Measurements from ENCODE around the gene TLK1. TPM values are rescaled to one million over a fixed set of nuclear protein-coding genes. Genes with fewer than 3 reads are reported as not detected.

The TLK1 gene
- total and polyA plus RNA-seq, 2 of the 4 experiments (the other 2 are of a cell fraction), result 7.3 to 12.5 TPM

- Histone ChIP-seq H2AK5ac (ENCODE audit: low read depth, low read length) (no peak overlapping the region), H2BK5ac (ENCODE audit: low read depth, low read length, poor library complexity, severe bottlenecking) (no peak overlapping the region), H3K27ac (ENCODE audit: insufficient read depth, low read length) (no peak overlapping the region), H3K56ac (ENCODE audit: extremely low read depth, insufficient read depth, low read length) (no peak overlapping the region), H3K18ac (ENCODE audit: low read depth, low read length) (no peak overlapping the region), H2BK15ac (ENCODE audit: low read depth, low read length) (no peak overlapping the region), H3K36me3 (ENCODE audit: control insufficient read depth, insufficient read depth, low read length) (no peaks in the 10 kb centered on the region), H3K9ac (ENCODE audit: low read depth, low read length) (no peak overlapping the region), H3K79me1 (ENCODE audit: low read depth in 1 of 2, low read length in 2 of 2) (no peaks in the 10 kb centered on the region), H3K23ac (ENCODE audit: low read depth, low read length) (no peak overlapping the region), H3K4me3 (ENCODE audit: insufficient read depth, low read depth, low read length) (no peak overlapping the region), H3K9me1 (ENCODE audit: insufficient read depth, low read length) (no peaks in the 10 kb centered on the region), H2BK120ac (ENCODE audit: low read depth, low read length) (no peak overlapping the region), H3K14ac (replicated peaks; ENCODE audit: low read depth, low read length) (no peak overlapping the region), H4K91ac (ENCODE audit: insufficient read depth, low read depth, low read length) (no peak overlapping the region), H2AFZ (replicated peaks; ENCODE audit: low read length, poor library complexity) (no peak overlapping the region), H3K27me3 (ENCODE audit: control insufficient read depth, insufficient read depth, low read length) (no peaks in the 10 kb centered on the region), H4K8ac (ENCODE audit: low read depth in 2 of 2, low read length in 2 of 2) (no peak overlapping the region), H2AK9ac (replicated peaks; ENCODE audit: low read depth, low read length, poor library complexity) (no peak overlapping the region), H3K9me3 (ENCODE audit: control insufficient read depth, insufficient read depth, low read length) (no peaks in the 10 kb centered on the region), H4K5ac (ENCODE audit: low read depth, low read length) (no peak overlapping the region), H3K4me2 (ENCODE audit: low read depth, low read length) (no peak overlapping the region), H3K4ac (ENCODE audit: low read depth, low read length) (no peak overlapping the region), H4K20me1 (ENCODE audit: insufficient read depth, low read length) (no peaks in the 10 kb centered on the region), H2BK20ac (ENCODE audit: low read depth, low read length) (no peak overlapping the region), H3K4me1 (ENCODE audit: control insufficient read depth, insufficient read depth, low read length) (no peaks in the 10 kb centered on the region)
- in situ Hi-C loops (cut with MboI; ENCODE audit: low sequenced_read_pairs), result no loop called here
- dilution Hi-C loops (cut with HindIII; ENCODE audit: low sequenced_read_pairs, unreplicated experiment), result no loop called here
- no peak for DNase-seq
- intact Hi-C loops (cut with micrococcal nuclease), result no loop called here
- TF ChIP-seq SMC3 (IDR thresholded peaks at IDR 0.05; ENCODE audit: low read depth, low read length) (no peak), MAZ (IDR thresholded peaks at IDR 0.05; ENCODE audit: borderline replicate concordance, low read depth, low read length) (no peak), MAFK (IDR thresholded peaks at IDR 0.05; ENCODE audit: low read depth, low read length) (no peak), BHLHE40 (IDR thresholded peaks at IDR 0.05; ENCODE audit: low read depth, low read length) (no peak), CTCF (conservative IDR thresholded peaks at IDR 0.05; ENCODE audit: low read depth, low read length) (no peak), FOS (IDR thresholded peaks at IDR 0.05; ENCODE audit: low read depth, low read length) (no peak), RCOR1 (IDR thresholded peaks at IDR 0.05; ENCODE audit: insufficient replicate concordance, low read length) (no peak), MXI1 (IDR thresholded peaks at IDR 0.05; ENCODE audit: borderline replicate concordance, low read depth, low read length) (no peak), CEBPB (IDR thresholded peaks at IDR 0.05; ENCODE audit: low read depth, low read length) (no peak), ELK1 (IDR thresholded peaks at IDR 0.05; ENCODE audit: borderline replicate concordance, low read depth, low read length) (no peak), RFX5 (IDR thresholded peaks at IDR 0.05; ENCODE audit: low read depth, low read length) (no peak), USF2 (IDR thresholded peaks at IDR 0.05; ENCODE audit: low read depth, low read length) (no peak), POLR2A (IDR thresholded peaks at IDR 0.05; ENCODE audit: low read depth, low read length) (no peak), NFE2L2 (IDR thresholded peaks at IDR 0.05; ENCODE audit: low read depth, low read length) (no peak), RAD21 (IDR thresholded peaks at IDR 0.05; ENCODE audit: low read length) (no peak), CHD1 (IDR thresholded peaks at IDR 0.05; ENCODE audit: low read depth, low read length) (no peak)
- WGBS, 2 experiments (ENCODE audit: extremely low coverage in 2 of 2, insufficient read length in 1 of 2), result no CpG with 5 or more reads among the region's 2 CpGs
- BruUV-seq (replicated peaks), result no TSS peak
- no peak for ATAC-seq (ENCODE audit: low read depth)
- ChIA-PET CTCF (interaction anchor here (1.0 kb wide), 1 partner anchor 13 kb away, joined by 3 read pairs; no protein-coding TSS in a partner anchor), POLR2A (ENCODE audit: unreplicated experiment) (no interaction called here)
Measured at GRCh38 chr2:171174075-171174474, 13.4 kb upstream of the TLK1 start.
